GM12872 (cell line): ENCODE measurements around the gene MGAM2.

Experiments used
- CTCF ChIP-seq: IDR thresholded peaks from 3 replicates; pipeline ENCODE4 v1.5.1; 2011; ENCODE audit warnings: low read depth, mild to moderate bottlenecking, low read length, moderate library complexity; ENCODE audit not compliant: insufficient read depth

Gene MGAM2

GRCh38 chr7:142196066-142196840 is 84.7 kb downstream of the MGAM2 start:
- TF ChIP-seq CTCF, result no peak

GRCh38 chr7:142200206-142200605 is 88.7 kb downstream of the MGAM2 start:
- no peak for TF ChIP-seq CTCF

GRCh38 chr7:142228537-142229104 is 117.1 kb downstream of the MGAM2 start:
- TF ChIP-seq CTCF, result no peak

- TF ChIP-seq CTCF, result peak; percentile 34; the same call in 2 of the 3 replicates
Observed at GRCh38 chr7:142231716-142232115, 120.2 kb downstream of the MGAM2 start.

GRCh38 chr7:142240546-142240945 is 129.0 kb downstream of the MGAM2 start:
- TF ChIP-seq CTCF, result no peak

- no peak for TF ChIP-seq CTCF
Observed at GRCh38 chr7:142243823-142244222, 132.3 kb downstream of the MGAM2 start.

GRCh38 chr7:142248166-142249160 is 136.9 kb downstream of the MGAM2 start:
- no peak for TF ChIP-seq CTCF
